Stimulated activated naive B cell treated with anti-CD40 and anti-IgM and Interleukin-4, amounts not matched to agents 10 μg/mL and 1 μg/mL and 100 μg/mL, for 72 hours (primary cell): ENCODE data around the gene PTCD3.
A peak's percentile ranks its signal among the peaks of the same experiment; 100 is the strongest.

Experiments
- ATAC-seq, 2 donors: fragments of 150-1000 bp; cut with Tn5 transposase; replicated peaks; 2 replicates each; pipeline ENCODE4 v1.10.0; 2021; ENCODE audit warnings: moderate library complexity in 1 of 2
- DNase-seq: peaks from one replicate; pipeline ENCODE4 v3.0.0; 2021
- H3K27ac Mint-ChIP-seq: one replicate; pipeline ENCODE4 v1.8.0; 2022; ENCODE audit warnings: mild to moderate bottlenecking, mixed read lengths
- H3K27me3 Mint-ChIP-seq, 2 donors: one replicate each; pipeline ENCODE4 v1.8.0; 2022; ENCODE audit warnings: mixed read lengths in 2 of 2
- H3K36me3 Mint-ChIP-seq, 2 donors: one replicate each; pipeline ENCODE4 v1.8.0; 2022; ENCODE audit warnings: mixed read lengths in 2 of 2, mild to moderate bottlenecking in 1 of 2
- H3K4me1 Mint-ChIP-seq, 2 donors: one replicate each; pipeline ENCODE4 v1.8.0; 2022; ENCODE audit warnings: mixed read lengths in 2 of 2, mild to moderate bottlenecking in 1 of 2
- H3K4me3 Mint-ChIP-seq, 2 donors: one replicate each; pipeline ENCODE4 v1.8.0; 2022; ENCODE audit warnings: mild to moderate bottlenecking in 2 of 2, mixed read lengths in 2 of 2, moderate library complexity in 1 of 2
- H3K9me3 Mint-ChIP-seq, 2 donors: one replicate each; pipeline ENCODE4 v1.8.0; 2022; ENCODE audit warnings: mixed read lengths in 2 of 2, mild to moderate bottlenecking in 1 of 2

The PTCD3 gene

DNA sequence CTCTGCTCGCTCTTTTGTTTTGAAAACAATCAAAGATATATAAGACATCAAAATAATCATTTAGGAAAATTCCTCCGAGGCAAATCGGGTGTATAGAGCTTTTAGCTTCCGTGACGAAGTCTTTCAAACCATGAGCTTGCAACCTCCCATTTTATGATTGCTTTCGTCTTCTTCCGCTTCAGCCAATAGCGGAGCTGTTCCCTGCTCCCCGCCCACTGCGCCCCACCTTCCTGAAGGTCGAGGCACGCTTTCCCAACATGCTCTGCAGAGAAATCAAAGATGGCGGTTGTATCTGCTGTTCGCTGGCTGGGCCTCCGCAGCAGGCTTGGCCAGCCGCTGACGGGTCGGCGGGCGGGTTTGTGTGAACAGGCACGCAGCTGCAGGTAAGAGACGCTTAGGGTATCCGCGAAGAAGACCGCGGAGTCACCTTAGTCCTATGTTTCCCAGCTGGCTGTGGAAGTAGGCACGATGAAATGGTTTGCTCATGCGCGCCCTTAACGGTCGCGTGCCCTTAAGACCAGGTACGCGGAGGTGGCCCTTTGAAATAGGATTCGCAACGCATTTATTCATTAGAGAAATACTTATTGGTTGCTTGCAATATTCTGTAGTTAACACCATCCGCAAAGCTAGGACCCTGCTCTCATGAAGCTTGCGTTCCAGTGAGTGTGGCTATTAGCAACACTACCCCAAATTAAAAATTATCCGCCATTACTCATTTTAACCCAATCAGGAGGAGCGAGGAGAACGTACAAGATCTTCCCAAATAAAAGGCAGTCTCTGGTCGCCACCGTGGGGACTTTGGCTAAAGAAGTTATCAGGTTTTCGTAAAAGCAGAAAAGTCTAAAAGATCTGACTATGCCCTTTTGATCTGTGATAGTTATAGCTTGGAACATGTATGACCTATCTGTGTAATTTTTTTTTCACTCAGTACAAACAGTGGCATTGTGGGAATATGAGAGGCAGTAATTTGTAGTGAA, at the start of gene PTCD3:
Gene PTCD3 (plus strand): TSS at position 267 of the 977 bp plus-strand sequence. CDS start 13 bp downstream, at position 280.
- Mint-ChIP-seq H3K4me1 (peaks cover 31 to 45% of the 10 kb centered on the region in 2 donors), H3K27me3 (no peaks in the 10 kb centered on the region), H3K4me3 (peak within 1 kb of the TSS; percentile 94 to 96), H3K9me3 (no peaks in the 10 kb centered on the region), H3K27ac (peak within 1 kb of the TSS; percentile 100), H3K36me3 (peaks cover 36 to 44% of the 10 kb centered on the region in 2 donors)
- DNase-seq (peak; percentile 90), ATAC-seq (peak; percentile 93 to 94)

- Mint-ChIP-seq H3K27me3 (no peaks in the 10 kb centered on the region), H3K27ac (no peak overlapping the region), H3K4me3 (no peak overlapping the region), H3K4me1 (no peaks in the 10 kb centered on the region), H3K36me3 (peaks cover 51 to 74% of the 10 kb centered on the region in 2 donors), H3K9me3 (no peaks in the 10 kb centered on the region)
- ATAC-seq = no peak
- no peak for DNase-seq
These were observed 49.3 kb upstream of the PTCD3 start for GRCh38 chr2:86056590-86057331.

- no peak overlapping the region for H3K27ac Mint-ChIP-seq
- peaks cover 6 to 8% of the 10 kb centered on the region in 2 donors for H3K4me1 Mint-ChIP-seq
- DNase-seq (no peak), ATAC-seq (no peak)
- H3K4me3 Mint-ChIP-seq = no peak overlapping the region
- H3K9me3 Mint-ChIP-seq = no peaks in the 10 kb centered on the region
- H3K27me3 Mint-ChIP-seq = no peaks in the 10 kb centered on the region
- H3K36me3 Mint-ChIP-seq = peaks cover 62 to 75% of the 10 kb centered on the region in 2 donors
These were observed 44.0 kb upstream of the PTCD3 start for GRCh38 chr2:86062043-86062442.

DNA sequence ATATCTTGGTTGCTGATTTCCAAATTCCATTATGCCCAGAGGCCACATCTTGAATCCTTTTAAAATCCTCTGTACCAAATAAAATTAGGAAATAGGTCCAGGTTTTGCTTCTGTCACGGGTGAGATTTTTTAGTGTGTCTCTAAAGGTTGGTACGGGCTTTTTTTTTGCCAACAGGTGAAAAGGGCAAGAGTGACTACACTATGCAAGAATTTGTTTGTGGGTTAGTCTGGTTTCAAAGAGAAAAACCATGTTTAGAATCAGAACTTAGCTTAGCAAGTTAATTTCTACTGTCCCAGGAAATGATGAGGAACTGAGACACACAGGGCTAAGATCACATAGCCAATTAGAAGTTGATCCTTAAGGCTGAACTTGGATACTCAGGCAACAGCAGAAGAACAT, 42.0 kb upstream of the PTCD3 start:
- ATAC-seq (peak; percentile 14 to 45), DNase-seq (no peak)
- Mint-ChIP-seq H3K36me3 (peaks cover 61 to 69% of the 10 kb centered on the region in 2 donors), H3K27ac (no peak overlapping the region), H3K4me1 (peaks cover 6 to 12% of the 10 kb centered on the region in 2 donors), H3K4me3 (no peak overlapping the region), H3K9me3 (no peaks in the 10 kb centered on the region), H3K27me3 (no peaks in the 10 kb centered on the region)

DNA sequence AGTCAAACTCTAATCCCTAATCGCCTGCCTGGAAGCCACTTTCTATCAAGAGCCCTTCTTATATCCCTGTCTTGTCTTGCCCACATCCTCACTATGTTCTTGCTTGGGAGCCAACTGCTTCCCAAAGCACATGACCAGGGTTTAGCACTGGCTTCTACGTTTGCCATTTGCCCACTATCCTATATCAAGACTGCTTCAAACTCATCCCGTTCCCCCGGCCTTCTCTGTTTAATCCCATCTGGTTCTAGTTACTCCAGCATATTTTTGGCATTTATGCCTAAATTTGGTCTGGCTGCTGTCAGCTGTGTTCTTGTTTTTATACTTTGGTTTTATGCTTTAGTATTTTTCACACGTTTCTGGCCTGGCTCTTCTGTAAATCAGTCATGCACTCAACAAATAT, 40.5 kb upstream of the PTCD3 start:
- Mint-ChIP-seq H3K27ac (peak overlapping the region; percentile 53), H3K4me1 (peaks cover 6 to 12% of the 10 kb centered on the region in 2 donors), H3K9me3 (no peaks in the 10 kb centered on the region), H3K4me3 (no peak overlapping the region), H3K36me3 (peaks cover 71 to 76% of the 10 kb centered on the region in 2 donors), H3K27me3 (no peaks in the 10 kb centered on the region)
- DNase-seq = no peak
- ATAC-seq = no peak

GRCh38 chr2:86066007-86066578, 39.9 kb upstream of the PTCD3 start:
- Mint-ChIP-seq H3K4me3 (no peak overlapping the region), H3K4me1 (peaks cover 6 to 12% of the 10 kb centered on the region in 2 donors), H3K9me3 (no peaks in the 10 kb centered on the region), H3K36me3 (peaks cover 71 to 76% of the 10 kb centered on the region in 2 donors), H3K27ac (no peak overlapping the region), H3K27me3 (no peaks in the 10 kb centered on the region)
- DNase-seq = no peak
- no peak for ATAC-seq

DNA sequence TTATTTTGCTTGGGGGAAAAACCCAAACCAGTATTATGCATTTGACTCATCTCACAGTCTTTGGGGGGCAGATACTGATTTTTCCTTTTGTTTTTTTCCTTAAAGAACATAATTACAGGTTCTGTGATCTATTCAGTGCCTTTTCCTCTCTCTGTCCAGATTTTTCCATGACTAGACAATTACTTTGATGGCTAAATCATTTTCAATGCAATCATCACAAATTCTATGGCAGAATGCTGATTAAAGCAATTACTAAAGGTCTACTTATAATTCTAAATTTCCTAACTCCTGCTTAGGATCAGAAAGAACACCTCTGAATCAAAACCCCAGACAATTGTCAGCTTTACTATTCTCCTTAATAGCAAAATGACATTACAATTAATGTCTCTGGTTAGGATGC, 39.1 kb upstream of the PTCD3 start:
- no peak overlapping the region for H3K4me3 Mint-ChIP-seq
- DNase-seq (no peak), ATAC-seq (no peak)
- H3K27me3 Mint-ChIP-seq = no peaks in the 10 kb centered on the region
- no peaks in the 10 kb centered on the region for H3K9me3 Mint-ChIP-seq
- H3K36me3 Mint-ChIP-seq = peaks cover 72 to 76% of the 10 kb centered on the region in 2 donors
- H3K4me1 Mint-ChIP-seq = peaks cover 9 to 18% of the 10 kb centered on the region in 2 donors
- no peak overlapping the region for H3K27ac Mint-ChIP-seq

DNA sequence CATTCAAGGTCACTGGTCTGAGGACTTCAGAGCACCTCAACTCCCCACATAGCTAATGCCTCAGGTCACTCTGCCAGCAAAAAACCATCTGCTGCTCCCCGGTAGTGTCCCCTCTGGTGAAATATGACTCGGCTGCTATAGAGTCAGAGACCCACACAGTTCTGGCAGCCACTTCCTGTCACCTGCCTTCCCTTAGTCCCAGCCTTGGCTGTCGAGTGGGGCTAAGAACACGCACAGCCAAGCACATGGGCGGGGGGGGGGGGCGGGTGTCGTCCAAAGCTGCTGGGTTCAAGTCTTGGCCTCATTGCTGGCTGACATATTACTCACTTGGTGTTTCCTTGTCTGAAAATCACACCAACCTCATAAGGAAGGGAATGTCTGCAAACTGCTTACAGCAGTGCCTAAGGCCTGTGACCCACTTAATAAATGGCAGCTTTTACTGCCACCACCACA, 37.9 kb upstream of the PTCD3 start:
- Mint-ChIP-seq H3K36me3 (peaks cover 72 to 76% of the 10 kb centered on the region in 2 donors), H3K4me1 (peaks cover 19 to 31% of the 10 kb centered on the region in 2 donors), H3K27ac (peak overlapping the region; percentile 20), H3K9me3 (no peaks in the 10 kb centered on the region), H3K27me3 (no peaks in the 10 kb centered on the region), H3K4me3 (no peak overlapping the region)
- DNase-seq = no peak
- peak; percentile 15 to 22 for ATAC-seq

DNA sequence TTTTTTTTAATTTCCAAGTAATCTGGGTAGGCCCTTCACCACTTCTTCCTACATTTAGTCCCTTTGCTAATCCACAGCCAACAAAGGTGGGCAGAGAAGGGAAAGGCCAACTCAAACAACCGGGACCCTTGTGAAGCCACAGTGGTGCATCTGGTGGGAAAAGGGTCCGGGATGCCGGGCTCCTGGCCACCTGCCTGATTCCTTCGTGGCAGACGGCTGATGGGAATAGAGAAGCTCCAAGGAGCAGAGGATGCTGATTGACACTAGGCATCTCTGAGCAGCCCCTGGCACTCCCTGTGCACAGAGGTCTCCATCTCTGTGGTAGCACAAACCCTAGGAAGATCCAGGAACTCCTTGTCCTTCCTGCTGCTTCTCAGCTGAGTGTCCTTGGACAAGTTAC, 37.4 kb upstream of the PTCD3 start:
- no peak for ATAC-seq

GRCh38 chr2:86069091-86069685, 36.8 kb upstream of the PTCD3 start:
- Mint-ChIP-seq H3K27me3 (no peaks in the 10 kb centered on the region), H3K9me3 (no peaks in the 10 kb centered on the region), H3K4me1 (peaks cover 20 to 31% of the 10 kb centered on the region in 2 donors), H3K27ac (no peak overlapping the region), H3K36me3 (peaks cover 69 to 73% of the 10 kb centered on the region in 2 donors), H3K4me3 (no peak overlapping the region)
- no peak for ATAC-seq
- no peak for DNase-seq

More for the DNA sequence above, 37.4 kb upstream of the PTCD3 start:
- peaks cover 23 to 35% of the 10 kb centered on the region in 2 donors for H3K4me1 Mint-ChIP-seq
- no peaks in the 10 kb centered on the region for H3K27me3 Mint-ChIP-seq
- H3K4me3 Mint-ChIP-seq = no peak overlapping the region
- no peaks in the 10 kb centered on the region for H3K9me3 Mint-ChIP-seq
- peaks cover 71 to 76% of the 10 kb centered on the region in 2 donors for H3K36me3 Mint-ChIP-seq
- no peak overlapping the region for H3K27ac Mint-ChIP-seq
- DNase-seq = no peak

- DNase-seq (no peak), ATAC-seq (no peak)
- Mint-ChIP-seq H3K9me3 (no peaks in the 10 kb centered on the region), H3K36me3 (peaks cover 66 to 71% of the 10 kb centered on the region in 2 donors), H3K4me1 (peaks cover 20 to 30% of the 10 kb centered on the region in 2 donors), H3K4me3 (no peak overlapping the region), H3K27me3 (no peaks in the 10 kb centered on the region), H3K27ac (no peak overlapping the region)
These were observed 36.2 kb upstream of the PTCD3 start for GRCh38 chr2:86069783-86070339.

GRCh38 chr2:86070868-86071267, 35.2 kb upstream of the PTCD3 start:
- H3K4me3 Mint-ChIP-seq = no peak overlapping the region
- H3K36me3 Mint-ChIP-seq = peaks cover 62 to 68% of the 10 kb centered on the region in 2 donors
- no peak overlapping the region for H3K27ac Mint-ChIP-seq
- no peak for ATAC-seq
- no peaks in the 10 kb centered on the region for H3K9me3 Mint-ChIP-seq
- H3K4me1 Mint-ChIP-seq = peaks cover 19 to 30% of the 10 kb centered on the region in 2 donors
- H3K27me3 Mint-ChIP-seq = no peaks in the 10 kb centered on the region
- no peak for DNase-seq

GRCh38 chr2:86072271-86072858, 33.7 kb upstream of the PTCD3 start:
- ATAC-seq = peak; percentile 97
- H3K27ac Mint-ChIP-seq = peak overlapping the region; percentile 94
- H3K9me3 Mint-ChIP-seq = no peaks in the 10 kb centered on the region
- H3K27me3 Mint-ChIP-seq = no peaks in the 10 kb centered on the region
- peaks cover 70 to 77% of the 10 kb centered on the region in 2 donors for H3K36me3 Mint-ChIP-seq
- peak; percentile 74 for DNase-seq
- H3K4me3 Mint-ChIP-seq = peak overlapping the region; percentile 30 to 36
- peaks cover 18 to 30% of the 10 kb centered on the region in 2 donors for H3K4me1 Mint-ChIP-seq
